Measurements from ENCODE around the gene THAP7.

THAP7 gene

DNA sequence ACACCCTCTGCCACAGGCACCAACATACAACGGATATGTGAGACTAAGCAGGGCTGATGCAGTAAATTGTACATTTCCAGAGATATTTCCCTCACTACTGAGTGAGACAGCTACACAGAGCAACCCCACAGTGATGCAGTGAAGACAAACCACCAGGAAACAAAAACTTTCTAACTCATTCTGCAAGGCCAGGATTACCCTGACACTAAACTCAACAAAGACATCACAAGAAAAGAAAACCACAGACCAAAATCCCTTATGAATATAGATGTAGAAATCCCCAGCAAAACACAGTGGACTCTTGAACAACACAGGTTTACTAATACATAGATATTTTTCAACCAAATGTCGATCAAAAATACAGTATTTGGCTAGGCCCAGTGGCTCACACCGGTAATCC is 32.0 kb upstream of the THAP7 start:
- no peak overlapping the region for H2BK120ac ChIP-seq (ENCODE audit: low read depth, low read length)
- H3K9ac ChIP-seq (ENCODE audit: low read depth, low read length, poor library complexity), result no peak overlapping the region
- no peak overlapping the region for H2AK5ac ChIP-seq (ENCODE audit: low read depth, low read length)
- no peak overlapping the region for H2AFZ ChIP-seq (ENCODE audit: low read length)
- H4K91ac ChIP-seq (ENCODE audit: low read depth, low read length, poor library complexity), result no peak overlapping the region
- H3K23ac ChIP-seq (ENCODE audit: low read depth, low read length, poor library complexity), result no peak overlapping the region
- peaks cover 0 to 2% of the 10 kb centered on the region in 2 donors for H3K9me3 ChIP-seq (replicated peaks in 1 of 2; ENCODE audit: control insufficient read depth in 2 of 2, insufficient read depth in 1 of 2, low read depth in 1 of 2, low read length in 2 of 2)
- H3K79me1 ChIP-seq (ENCODE audit: low read depth, low read length), result peaks cover 1% of the 10 kb centered on the region
- H3K27ac ChIP-seq (replicated peaks; ENCODE audit: low read length), result no peak overlapping the region
- DNase-seq (ENCODE audit: low spot score), result no peak
- no peak overlapping the region for H3K4me2 ChIP-seq (ENCODE audit: insufficient read depth, low read length, poor library complexity, severe bottlenecking)
- no peak overlapping the region for H2BK5ac ChIP-seq (ENCODE audit: low read length)
- H3K4me1 ChIP-seq (ENCODE audit: control insufficient read depth in 2 of 2, insufficient read depth in 1 of 2, low read depth in 1 of 2, low read length in 2 of 2), result peaks cover 6 to 18% of the 10 kb centered on the region in 2 donors
- H3K4ac ChIP-seq (ENCODE audit: low read length), result no peak overlapping the region
- H2BK15ac ChIP-seq (ENCODE audit: low read length), result no peak overlapping the region
- no peak overlapping the region for H3K14ac ChIP-seq (ENCODE audit: low read length)
- H3K27me3 ChIP-seq (ENCODE audit: control insufficient read depth in 3 of 3, insufficient read depth in 3 of 3, low read depth in 1 of 3, low read length in 3 of 3), result peaks cover 0 to 51% (median 18%) of the 10 kb centered on the region in 3 experiments
- H4K8ac ChIP-seq (ENCODE audit: low read depth, low read length), result no peak overlapping the region
- no peak overlapping the region for H2BK12ac ChIP-seq (ENCODE audit: low read length)
- WGBS, 2 donors (ENCODE audit: extremely low coverage in 2 of 2, insufficient read length in 2 of 2, insufficient replicate concordance in 1 of 2), result no CpG with 5 or more reads among the region's 3 CpGs
- no peaks in the 10 kb centered on the region for H3K36me3 ChIP-seq (replicated peaks in 1 of 2; ENCODE audit: control insufficient read depth in 2 of 2, insufficient read depth in 2 of 2, low read length in 2 of 2)
- no peak overlapping the region for H3K18ac ChIP-seq (ENCODE audit: low read length)
- H3K4me3 ChIP-seq (ENCODE audit: low read length in 2 of 2), result no peak overlapping the region

DNA sequence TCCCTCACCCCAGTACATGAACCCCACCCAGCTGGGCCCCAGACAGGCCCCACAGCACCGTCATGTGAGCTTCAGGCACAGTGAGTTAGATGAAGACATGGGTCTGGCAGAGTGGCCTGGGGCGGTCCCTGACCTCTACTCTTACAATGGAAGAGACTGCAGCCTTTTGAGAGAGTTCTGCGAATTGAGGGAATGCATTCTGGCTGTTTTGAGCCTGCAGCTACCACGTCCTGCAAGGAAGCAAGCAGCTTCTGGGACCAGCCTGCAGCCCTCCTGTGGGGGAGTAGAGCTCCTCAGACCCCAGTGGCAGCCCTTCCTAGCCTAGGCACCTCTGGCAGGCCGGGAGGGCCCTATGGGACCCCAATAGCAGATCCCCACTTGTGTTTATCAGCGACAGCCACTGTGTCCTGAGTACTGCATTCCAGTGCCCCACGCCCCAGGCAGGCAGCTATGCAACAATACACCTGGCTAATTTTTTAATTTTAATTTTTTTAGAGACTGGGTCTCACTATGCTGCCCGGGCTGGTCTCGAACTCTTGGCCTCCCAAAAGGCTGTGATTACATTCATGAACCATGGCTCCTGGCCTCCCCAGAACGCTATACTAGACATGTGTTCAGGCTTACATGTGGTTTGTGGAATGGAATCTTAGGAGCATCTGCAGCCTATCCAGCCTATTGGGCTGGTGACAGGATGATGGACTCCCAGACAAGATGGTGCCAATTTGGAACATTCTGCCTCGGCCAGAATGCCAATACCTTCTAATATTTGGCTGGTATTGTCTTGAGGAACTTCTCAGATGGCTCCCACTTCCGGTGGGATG is 31.2 kb upstream of the THAP7 start:
- Histone ChIP-seq H3K27me3 (ENCODE audit: control insufficient read depth in 3 of 3, insufficient read depth in 3 of 3, low read depth in 1 of 3, low read length in 3 of 3) (peaks cover 0 to 52% (median 18%) of the 10 kb centered on the region in 3 experiments), H2BK12ac (ENCODE audit: low read length) (no peak overlapping the region)

DNA sequence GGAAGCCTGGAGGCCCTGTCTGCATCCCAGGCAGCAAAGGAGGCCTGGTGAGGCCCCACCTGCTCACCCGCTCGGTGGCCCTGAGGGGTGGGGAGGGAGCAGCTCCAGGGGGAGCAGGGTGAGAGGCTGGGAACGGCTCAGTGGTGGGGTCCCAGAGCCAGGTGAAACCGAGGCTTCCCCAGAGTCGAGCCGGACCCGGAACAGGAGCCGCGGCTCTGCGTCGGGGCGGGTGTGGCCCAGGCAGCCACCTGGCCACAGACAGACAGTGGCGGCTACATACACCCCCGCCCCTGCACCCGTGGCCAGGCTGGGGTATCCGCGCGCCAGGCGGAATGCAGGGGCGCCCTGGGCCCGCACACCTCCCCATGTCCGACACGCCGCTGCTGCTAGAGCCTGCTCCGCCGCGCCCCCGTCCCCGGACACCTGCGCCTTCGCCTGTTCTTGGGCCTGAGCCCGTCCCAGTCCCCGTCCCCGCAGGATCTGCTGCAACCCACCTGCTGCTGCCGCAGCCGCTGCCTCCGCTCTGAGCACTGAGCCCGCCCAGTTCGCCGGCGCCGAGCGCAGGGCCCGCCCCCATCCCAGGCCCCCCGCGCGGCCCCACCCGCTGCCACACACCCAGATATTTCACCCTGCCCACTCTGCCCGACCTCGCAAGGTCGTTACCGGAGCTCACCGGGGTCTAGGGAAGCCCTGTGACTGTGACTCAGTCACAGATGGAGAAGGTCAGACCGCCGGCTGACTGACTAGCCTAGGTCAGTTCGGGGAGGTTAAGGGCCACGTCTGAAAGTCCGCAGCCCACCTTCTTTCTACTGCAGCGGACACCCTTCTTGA is 30.3 kb upstream of the THAP7 start, which contains the start of gene SLC7A4:
TSS of gene SLC7A4 (minus strand) at position 525 of the 831 bp plus-strand sequence. CDS start 749 bp downstream, outside the sequence.
- H3K4me2 ChIP-seq (ENCODE audit: insufficient read depth, low read length, poor library complexity, severe bottlenecking), result peak within 1 kb of the TSS; percentile 79
- peak within 1 kb of the TSS; percentile 86 for H2BK15ac ChIP-seq (ENCODE audit: low read length)
- H3K4me1 ChIP-seq (ENCODE audit: control insufficient read depth in 2 of 2, insufficient read depth in 1 of 2, low read depth in 1 of 2, low read length in 2 of 2), result peaks cover 6 to 18% of the 10 kb centered on the region in 2 donors
- H2BK12ac ChIP-seq (ENCODE audit: low read length), result peak within 1 kb of the TSS; percentile 78
- peak within 1 kb of the TSS; percentile 89 for H3K23ac ChIP-seq (ENCODE audit: low read depth, low read length, poor library complexity)
- peak within 1 kb of the TSS; percentile 65 for H3K14ac ChIP-seq (ENCODE audit: low read length)
- H4K91ac ChIP-seq (ENCODE audit: low read depth, low read length, poor library complexity), result no peak within 1 kb of the TSS
- peak within 1 kb of the TSS; percentile 43 for H2AK5ac ChIP-seq (ENCODE audit: low read depth, low read length)
- H2BK120ac ChIP-seq (ENCODE audit: low read depth, low read length), result no peak within 1 kb of the TSS
- DNase-seq (ENCODE audit: low spot score), result no peak
- peak within 1 kb of the TSS; percentile 96 for H3K18ac ChIP-seq (ENCODE audit: low read length)
- H2BK5ac ChIP-seq (ENCODE audit: low read length), result peak within 1 kb of the TSS; percentile 77
- no peak within 1 kb of the TSS for H3K27ac ChIP-seq (replicated peaks; ENCODE audit: low read length)
- peak within 1 kb of the TSS in 1 of 2 donors; percentile 68 for H3K4me3 ChIP-seq (ENCODE audit: low read length in 2 of 2)
- no CpG with 5 or more reads among the region's 59 CpGs for WGBS, 2 donors (ENCODE audit: extremely low coverage in 2 of 2, insufficient read length in 2 of 2, insufficient replicate concordance in 1 of 2)
- no peaks in the 10 kb centered on the region for H3K36me3 ChIP-seq (replicated peaks in 1 of 2; ENCODE audit: control insufficient read depth in 2 of 2, insufficient read depth in 2 of 2, low read length in 2 of 2)
- H3K27me3 ChIP-seq (ENCODE audit: control insufficient read depth in 3 of 3, insufficient read depth in 3 of 3, low read depth in 1 of 3, low read length in 3 of 3), result peaks cover 0 to 51% (median 18%) of the 10 kb centered on the region in 3 experiments
- H3K4ac ChIP-seq (ENCODE audit: low read length), result peak within 1 kb of the TSS; percentile 56
- peak within 1 kb of the TSS; percentile 83 for H3K9ac ChIP-seq (ENCODE audit: low read depth, low read length, poor library complexity)
- H4K8ac ChIP-seq (ENCODE audit: low read depth, low read length), result peak within 1 kb of the TSS; percentile 31
- peak within 1 kb of the TSS; percentile 87 for H2AFZ ChIP-seq (ENCODE audit: low read length)
- peaks cover 1% of the 10 kb centered on the region for H3K79me1 ChIP-seq (ENCODE audit: low read depth, low read length)
- H3K9me3 ChIP-seq (replicated peaks in 1 of 2; ENCODE audit: control insufficient read depth in 2 of 2, insufficient read depth in 1 of 2, low read depth in 1 of 2, low read length in 2 of 2), result peaks cover 0 to 2% of the 10 kb centered on the region in 2 donors

More for the DNA sequence above, 31.2 kb upstream of the THAP7 start:
- Histone ChIP-seq H3K14ac (ENCODE audit: low read length) (no peak overlapping the region), H3K9me3 (replicated peaks in 1 of 2; ENCODE audit: control insufficient read depth in 2 of 2, insufficient read depth in 1 of 2, low read depth in 1 of 2, low read length in 2 of 2) (peaks cover 0 to 2% of the 10 kb centered on the region in 2 donors), H3K4me2 (ENCODE audit: insufficient read depth, low read length, poor library complexity, severe bottlenecking) (peak overlapping the region; percentile 79), H2BK5ac (ENCODE audit: low read length) (peak overlapping the region; percentile 61), H2BK15ac (ENCODE audit: low read length) (no peak overlapping the region), H2BK120ac (ENCODE audit: low read depth, low read length) (no peak overlapping the region), H4K91ac (ENCODE audit: low read depth, low read length, poor library complexity) (no peak overlapping the region), H2AK5ac (ENCODE audit: low read depth, low read length) (no peak overlapping the region), H3K18ac (ENCODE audit: low read length) (peak overlapping the region; percentile 96), H3K27ac (replicated peaks; ENCODE audit: low read length) (no peak overlapping the region), H3K23ac (ENCODE audit: low read depth, low read length, poor library complexity) (peak overlapping the region; percentile 89), H4K8ac (ENCODE audit: low read depth, low read length) (no peak overlapping the region), H3K36me3 (replicated peaks in 1 of 2; ENCODE audit: control insufficient read depth in 2 of 2, insufficient read depth in 2 of 2, low read length in 2 of 2) (no peaks in the 10 kb centered on the region), H3K4ac (ENCODE audit: low read length) (no peak overlapping the region), H3K4me3 (ENCODE audit: low read length in 2 of 2) (peak overlapping the region in 1 of 2 donors; percentile 68), H3K79me1 (ENCODE audit: low read depth, low read length) (peaks cover 1% of the 10 kb centered on the region), H3K4me1 (ENCODE audit: control insufficient read depth in 2 of 2, insufficient read depth in 1 of 2, low read depth in 1 of 2, low read length in 2 of 2) (peaks cover 6 to 18% of the 10 kb centered on the region in 2 donors), H3K9ac (ENCODE audit: low read depth, low read length, poor library complexity) (no peak overlapping the region), H2AFZ (ENCODE audit: low read length) (peak overlapping the region; percentile 87)
- peak; percentile 26 for DNase-seq (ENCODE audit: low spot score)
- WGBS, 2 donors (ENCODE audit: extremely low coverage in 2 of 2, insufficient read length in 2 of 2, insufficient replicate concordance in 1 of 2), result no CpG with 5 or more reads among the region's 12 CpGs

Data from neuronal stem cell (in vitro differentiated cells).